Stimulated activated effector memory CD8-positive, alpha-beta T cell treated with anti-CD3 and anti-CD28 coated beads, Interleukin-12 subunit alpha, Interleukin-12 subunit beta, amount 100 ng/mL, for 72 hours (primary cell): ENCODE data around the gene SLC24A3.

Experiments used
- ATAC-seq: fragments of 150-1000 bp; cut with Tn5 transposase; 2 replicates; pipeline ENCODE4 v1.10.0; 2021
- DNase-seq, 2 donors: peaks; one replicate each; pipeline ENCODE4 v3.0.0; 2021 to 2022; ENCODE audit warnings: low spot score in 2 of 2
- H3K27ac Mint-ChIP-seq: one replicate; pipeline ENCODE4 v1.8.0; 2022; ENCODE audit warnings: mild to moderate bottlenecking, mixed read lengths
- H3K36me3 Mint-ChIP-seq: one replicate; pipeline ENCODE4 v1.8.0; 2022; ENCODE audit warnings: mild to moderate bottlenecking, mixed read lengths
- H3K4me1 Mint-ChIP-seq: one replicate; pipeline ENCODE4 v1.8.0; 2022; ENCODE audit warnings: mixed read lengths
- H3K4me3 Mint-ChIP-seq: one replicate; pipeline ENCODE4 v1.8.0; 2022; ENCODE audit warnings: mild to moderate bottlenecking, mixed read lengths
- H3K9me3 Mint-ChIP-seq: one replicate; pipeline ENCODE4 v1.8.0; 2022; ENCODE audit warnings: mixed read lengths

Gene SLC24A3

GRCh38 chr20:19222520-19223040 lies 10.1 kb downstream of the SLC24A3 start:
- no peak overlapping the region for H3K27ac Mint-ChIP-seq
- no peaks in the 10 kb centered on the region for H3K4me1 Mint-ChIP-seq
- DNase-seq (no peak), ATAC-seq (no peak)
- H3K36me3 Mint-ChIP-seq = no peaks in the 10 kb centered on the region
- H3K9me3 Mint-ChIP-seq = peaks cover 10% of the 10 kb centered on the region
- H3K4me3 Mint-ChIP-seq = no peak overlapping the region

- DNase-seq = no peak
- Mint-ChIP-seq H3K27ac (no peak overlapping the region), H3K4me1 (no peaks in the 10 kb centered on the region), H3K36me3 (no peaks in the 10 kb centered on the region), H3K9me3 (peaks cover 10% of the 10 kb centered on the region), H3K4me3 (no peak overlapping the region)
- no peak for ATAC-seq
Observed at GRCh38 chr20:19223640-19224039, 11.2 kb downstream of the SLC24A3 start.

- no peaks in the 10 kb centered on the region for H3K36me3 Mint-ChIP-seq
- no peaks in the 10 kb centered on the region for H3K4me1 Mint-ChIP-seq
- DNase-seq (no peak), ATAC-seq (no peak)
- no peak overlapping the region for H3K27ac Mint-ChIP-seq
- H3K9me3 Mint-ChIP-seq = peaks cover 5% of the 10 kb centered on the region
- no peak overlapping the region for H3K4me3 Mint-ChIP-seq
Observed at GRCh38 chr20:19231359-19232035, 19.1 kb downstream of the SLC24A3 start.

GRCh38 chr20:19232997-19233794 lies 20.8 kb downstream of the SLC24A3 start:
- H3K36me3 Mint-ChIP-seq = no peaks in the 10 kb centered on the region
- no peaks in the 10 kb centered on the region for H3K4me1 Mint-ChIP-seq
- no peak overlapping the region for H3K27ac Mint-ChIP-seq
- H3K9me3 Mint-ChIP-seq = no peaks in the 10 kb centered on the region
- ATAC-seq (no peak), DNase-seq (peak in 1 of 2 donors; percentile 7)
- H3K4me3 Mint-ChIP-seq = no peak overlapping the region

- Mint-ChIP-seq H3K27ac (no peak overlapping the region), H3K4me3 (no peak overlapping the region), H3K9me3 (no peaks in the 10 kb centered on the region), H3K36me3 (no peaks in the 10 kb centered on the region), H3K4me1 (no peaks in the 10 kb centered on the region)
- DNase-seq = no peak
- no peak for ATAC-seq
Observed at GRCh38 chr20:19236371-19237055, 24.1 kb downstream of the SLC24A3 start.

GRCh38 chr20:19241440-19241839 lies 29.0 kb downstream of the SLC24A3 start:
- no peaks in the 10 kb centered on the region for H3K36me3 Mint-ChIP-seq

GRCh38 chr20:19244291-19244690 lies 31.8 kb downstream of the SLC24A3 start:
- DNase-seq (no peak), ATAC-seq (no peak)
- Mint-ChIP-seq H3K9me3 (no peaks in the 10 kb centered on the region), H3K4me3 (no peak overlapping the region), H3K27ac (no peak overlapping the region), H3K36me3 (no peaks in the 10 kb centered on the region), H3K4me1 (no peaks in the 10 kb centered on the region)

More at GRCh38 chr20:19241440-19241839, 29.0 kb downstream of the SLC24A3 start:
- H3K4me3 Mint-ChIP-seq = no peak overlapping the region
- DNase-seq (no peak), ATAC-seq (no peak)
- H3K27ac Mint-ChIP-seq = no peak overlapping the region
- no peaks in the 10 kb centered on the region for H3K4me1 Mint-ChIP-seq
- H3K9me3 Mint-ChIP-seq = no peaks in the 10 kb centered on the region

GRCh38 chr20:19249106-19249879 lies 36.9 kb downstream of the SLC24A3 start:
- no peaks in the 10 kb centered on the region for H3K4me1 Mint-ChIP-seq
- DNase-seq = no peak
- no peaks in the 10 kb centered on the region for H3K36me3 Mint-ChIP-seq
- no peak overlapping the region for H3K4me3 Mint-ChIP-seq
- no peak overlapping the region for H3K27ac Mint-ChIP-seq
- no peak for ATAC-seq
- H3K9me3 Mint-ChIP-seq = no peaks in the 10 kb centered on the region

- Mint-ChIP-seq H3K4me1 (no peaks in the 10 kb centered on the region), H3K36me3 (no peaks in the 10 kb centered on the region), H3K27ac (no peak overlapping the region), H3K9me3 (no peaks in the 10 kb centered on the region), H3K4me3 (no peak overlapping the region)
- no peak for DNase-seq
- no peak for ATAC-seq
Observed at GRCh38 chr20:19250346-19250745, 37.9 kb downstream of the SLC24A3 start.

GRCh38 chr20:19251506-19251905 lies 39.1 kb downstream of the SLC24A3 start:
- no peaks in the 10 kb centered on the region for H3K9me3 Mint-ChIP-seq
- no peak for ATAC-seq
- H3K4me1 Mint-ChIP-seq = no peaks in the 10 kb centered on the region
- no peaks in the 10 kb centered on the region for H3K36me3 Mint-ChIP-seq
- no peak for DNase-seq
- H3K4me3 Mint-ChIP-seq = no peak overlapping the region
- no peak overlapping the region for H3K27ac Mint-ChIP-seq

- no peaks in the 10 kb centered on the region for H3K4me1 Mint-ChIP-seq
- ATAC-seq (no peak), DNase-seq (no peak)
- H3K36me3 Mint-ChIP-seq = no peaks in the 10 kb centered on the region
- H3K27ac Mint-ChIP-seq = no peak overlapping the region
- H3K9me3 Mint-ChIP-seq = no peaks in the 10 kb centered on the region
- no peak overlapping the region for H3K4me3 Mint-ChIP-seq
Observed at GRCh38 chr20:19251958-19252357, 39.5 kb downstream of the SLC24A3 start.

- no peaks in the 10 kb centered on the region for H3K4me1 Mint-ChIP-seq
- H3K4me3 Mint-ChIP-seq = no peak overlapping the region
- no peak overlapping the region for H3K27ac Mint-ChIP-seq
- no peak for DNase-seq
- ATAC-seq = no peak
- H3K36me3 Mint-ChIP-seq = no peaks in the 10 kb centered on the region
- H3K9me3 Mint-ChIP-seq = no peaks in the 10 kb centered on the region
Observed at GRCh38 chr20:19252451-19253120, 40.1 kb downstream of the SLC24A3 start.

- Mint-ChIP-seq H3K9me3 (no peaks in the 10 kb centered on the region), H3K27ac (no peak overlapping the region), H3K36me3 (no peaks in the 10 kb centered on the region), H3K4me3 (no peak overlapping the region), H3K4me1 (no peaks in the 10 kb centered on the region)
- DNase-seq = no peak
- ATAC-seq = peak; percentile 19
Observed at GRCh38 chr20:19253316-19253715, 40.9 kb downstream of the SLC24A3 start.

- Mint-ChIP-seq H3K9me3 (no peaks in the 10 kb centered on the region), H3K36me3 (no peaks in the 10 kb centered on the region), H3K4me3 (no peak overlapping the region), H3K27ac (no peak overlapping the region), H3K4me1 (no peaks in the 10 kb centered on the region)
- DNase-seq (no peak), ATAC-seq (peak; percentile 8)
Observed at GRCh38 chr20:19253916-19254820, 41.7 kb downstream of the SLC24A3 start.
